Measurements from ENCODE around the gene DENND6A.
A peak's percentile ranks its signal among the peaks of the same experiment; 100 is the strongest.
"Not testable (repeated sequence)": the region's sequence is repeated elsewhere in the genome, so short reads cannot be mapped to it uniquely, and the experiment has no call there.

Gene DENND6A

DNA sequence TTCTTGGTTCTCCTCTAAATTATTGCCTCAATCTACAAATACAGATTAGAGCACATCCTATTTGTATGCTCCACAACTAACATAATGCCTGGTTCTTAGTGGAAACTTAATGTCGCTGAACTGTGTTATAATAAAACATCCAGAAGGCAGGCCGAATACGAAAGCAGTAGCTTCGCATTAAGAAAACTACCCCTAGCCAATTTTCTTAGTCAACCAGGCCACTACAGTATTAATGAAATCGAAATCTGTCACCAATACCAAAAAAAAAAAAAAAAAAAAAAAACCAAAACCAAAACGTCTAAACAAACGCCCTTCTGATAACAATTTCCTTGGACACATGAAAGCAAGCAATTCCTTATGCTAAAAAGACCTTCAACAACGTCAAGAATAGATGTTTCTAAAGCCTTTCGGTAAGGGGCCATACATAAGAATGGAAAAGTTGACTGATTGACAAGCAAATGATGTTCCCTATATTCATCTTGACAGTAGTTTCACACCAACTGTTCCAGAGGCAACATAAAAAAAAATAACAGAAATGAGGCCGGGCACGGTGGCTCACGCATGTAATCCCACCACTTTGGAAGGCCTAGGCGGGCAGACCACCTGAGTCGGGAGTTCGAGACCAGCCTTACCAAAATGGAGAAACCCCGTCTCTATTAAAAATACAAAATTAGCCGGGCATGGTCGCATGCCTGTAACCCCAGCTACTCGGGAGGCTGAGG lies 1.3 kb downstream of the DENND6A start:
- no peak for DNase-seq

DNA sequence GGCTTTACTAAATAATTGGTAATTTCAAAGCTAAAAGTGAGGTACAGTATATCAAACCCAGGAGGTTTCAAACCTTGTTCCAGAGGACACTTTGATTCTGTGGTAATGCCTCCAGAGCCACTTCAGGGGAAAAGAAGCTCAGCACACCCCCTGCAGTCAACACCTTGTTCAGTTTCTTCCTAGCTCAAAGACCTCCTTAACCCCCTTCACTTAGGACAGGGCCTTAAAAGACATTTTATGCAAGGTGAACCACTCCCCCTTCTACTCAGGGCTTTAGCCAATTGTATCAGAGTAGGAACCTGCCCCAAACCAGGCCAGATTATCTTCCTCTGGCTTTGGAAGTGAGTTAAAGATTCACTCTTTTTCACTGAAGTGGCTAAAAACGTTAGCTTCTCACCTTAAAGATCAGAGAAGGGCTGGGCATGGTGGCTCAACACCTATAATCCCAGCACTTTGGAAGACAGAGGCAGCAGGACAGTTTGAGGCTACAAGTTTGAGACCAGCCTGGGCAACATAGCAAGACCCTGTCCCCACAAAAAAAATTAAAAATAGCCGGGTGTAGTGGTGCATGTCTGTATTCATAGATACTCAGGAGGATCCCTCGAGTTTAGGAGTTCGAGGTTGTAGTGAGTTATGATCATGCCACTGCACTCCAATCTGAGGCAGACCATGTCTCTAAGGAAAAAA lies 3.4 kb downstream of the DENND6A start:
- DNase-seq, result peak; percentile 24

DNA sequence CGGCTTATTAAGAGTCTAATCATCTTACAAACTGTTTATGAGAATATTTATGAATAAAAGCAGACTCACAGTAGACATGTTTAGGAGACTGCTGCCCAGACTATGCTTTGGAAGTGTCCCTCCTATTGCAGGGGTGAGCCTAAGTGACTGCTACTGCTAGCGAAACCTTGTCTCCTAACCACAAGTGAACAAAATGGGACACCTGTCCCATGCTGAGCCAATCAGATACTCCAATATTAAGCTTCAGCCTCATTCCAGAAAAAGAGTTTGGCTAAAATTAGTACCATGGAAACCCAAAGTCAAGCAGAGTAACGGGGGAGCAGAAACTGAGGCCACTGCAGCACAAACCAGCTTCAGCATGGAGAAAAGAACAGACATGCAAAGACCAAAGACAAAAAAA lies 4.6 kb downstream of the DENND6A start:
- DNase-seq, result no peak

DNA sequence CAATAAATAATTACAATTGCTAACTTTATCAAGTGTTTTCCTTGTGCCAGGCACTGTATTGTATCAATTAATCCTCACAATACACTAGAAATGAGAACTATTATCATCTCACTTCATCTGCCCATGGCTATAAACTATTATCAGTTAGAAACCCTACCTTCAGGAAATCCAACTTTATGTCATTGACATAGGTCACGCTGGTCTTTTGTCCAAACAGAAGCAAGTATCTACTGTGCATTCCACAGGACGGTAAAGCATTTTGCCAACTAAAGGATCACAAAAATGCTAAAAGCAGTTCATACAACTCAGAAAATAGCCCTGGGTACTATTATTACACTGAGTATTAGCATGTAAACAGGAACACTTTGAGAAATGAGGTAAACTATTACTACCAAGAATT lies 9.6 kb downstream of the DENND6A start:
- no peak for DNase-seq

DNA sequence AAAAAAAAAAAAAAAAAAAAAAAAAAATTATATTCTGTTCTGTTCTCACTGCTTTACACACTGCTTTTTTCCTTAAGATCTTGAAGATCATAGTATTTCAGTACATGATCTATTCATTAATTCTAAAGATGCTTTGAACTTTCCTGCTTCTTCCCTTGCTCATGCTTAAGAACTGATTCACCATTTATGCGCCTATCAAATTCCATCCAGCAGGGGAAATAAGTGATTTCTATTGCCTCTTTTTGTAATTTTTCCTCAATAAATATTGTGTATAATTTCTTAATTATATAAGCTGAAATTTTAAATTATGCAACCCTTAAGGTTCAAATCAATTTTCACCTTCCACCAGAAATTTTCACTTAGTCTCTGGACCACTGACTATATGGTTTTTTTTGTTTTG lies 10.6 kb downstream of the DENND6A start:
- no peak for DNase-seq

DNA sequence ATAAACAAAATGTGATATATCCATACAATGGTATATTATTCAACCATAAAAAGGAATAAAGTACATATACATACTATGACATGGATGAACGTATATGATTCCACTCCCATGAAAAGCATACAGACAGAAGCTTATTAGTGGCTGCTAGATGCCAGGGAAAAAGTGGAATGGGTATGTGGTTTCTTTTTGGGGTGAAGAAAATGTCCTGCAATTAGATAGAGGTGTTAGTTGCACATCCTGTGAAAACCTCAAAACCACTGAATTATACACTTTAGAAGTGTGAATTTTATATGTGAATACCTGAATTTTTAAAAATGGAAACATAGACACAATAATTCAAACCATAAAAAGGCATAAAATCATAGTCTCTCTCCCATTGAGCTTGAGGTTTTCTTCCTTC lies 11.2 kb downstream of the DENND6A start:
- no peak for DNase-seq

DNA sequence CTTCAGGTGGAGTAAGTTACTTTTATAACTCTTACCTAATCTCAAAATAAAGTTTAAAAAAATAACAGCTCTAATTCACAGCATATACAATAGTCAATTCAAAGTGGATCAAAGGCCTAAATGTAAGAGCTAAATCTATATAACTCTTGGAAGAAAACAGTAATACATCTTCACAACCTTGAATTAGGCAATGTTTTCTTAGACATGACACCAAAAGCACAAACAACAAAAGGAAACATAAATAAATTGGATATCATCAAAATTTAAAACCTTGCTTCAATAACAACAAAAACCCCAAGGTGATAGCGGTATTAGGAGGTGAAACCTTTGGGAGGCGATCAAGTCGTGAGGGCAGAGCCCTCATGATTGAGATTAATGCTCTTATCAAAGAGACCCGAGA lies 12.8 kb downstream of the DENND6A start:
- no peak for DNase-seq

DNA sequence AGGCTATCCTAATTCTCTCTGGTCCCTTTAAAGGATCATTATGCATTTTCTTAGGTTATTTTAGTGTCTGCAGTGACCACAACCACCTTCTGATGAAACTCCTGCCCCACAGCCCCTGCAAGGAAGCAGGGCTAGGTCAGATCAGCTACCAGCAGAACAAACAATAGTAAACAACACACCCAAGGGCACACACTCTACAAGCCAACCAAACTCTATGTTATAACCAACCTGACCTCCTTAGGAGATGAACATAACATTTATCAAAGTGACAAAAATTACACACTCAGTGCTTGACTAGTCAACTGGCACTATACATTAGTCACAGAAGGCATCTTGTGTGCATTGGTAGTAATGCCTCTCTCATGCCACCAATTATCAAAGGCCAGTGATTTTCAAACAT lies 17.3 kb downstream of the DENND6A start:
- no peak for DNase-seq

DNA sequence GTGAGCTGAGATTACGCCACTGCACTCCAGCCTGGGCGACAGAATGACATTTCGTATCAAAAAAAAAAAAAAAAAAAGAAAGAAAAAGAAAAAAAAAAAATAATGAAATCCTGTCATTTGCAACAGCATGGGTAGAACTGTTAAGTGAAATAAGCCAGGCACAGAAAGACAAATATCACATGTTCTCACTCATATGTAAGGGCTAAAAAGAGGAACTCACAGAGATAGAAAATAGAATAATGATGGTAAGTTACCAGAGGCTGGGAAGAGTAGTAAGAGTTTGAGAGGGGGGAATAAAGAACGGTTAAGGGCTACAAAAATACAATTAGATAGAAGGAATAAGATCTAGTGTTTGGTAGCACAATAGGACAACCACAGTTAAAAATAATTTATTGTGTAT lies 19.7 kb downstream of the DENND6A start:
- peak; percentile 54 for DNase-seq

DNA sequence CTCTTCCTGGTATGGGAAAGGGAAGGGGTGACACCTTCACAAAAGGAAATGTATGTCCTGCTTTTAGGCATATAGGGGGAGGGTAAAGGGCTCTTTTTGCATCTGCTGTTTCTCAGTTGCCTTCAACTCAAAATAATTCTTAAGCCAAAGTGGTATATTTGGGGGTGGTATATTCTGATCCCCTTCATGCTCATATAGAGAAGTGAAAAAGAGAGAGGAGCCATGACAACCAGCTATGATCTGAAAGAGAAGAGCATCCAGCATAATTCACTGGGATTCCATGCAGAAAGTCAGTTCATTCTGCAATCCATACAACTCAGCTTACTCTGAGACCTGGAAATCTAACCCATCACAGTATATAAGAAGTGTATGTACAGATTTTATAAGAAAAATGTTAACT lies 22.3 kb downstream of the DENND6A start:
- no peak for DNase-seq

DNA sequence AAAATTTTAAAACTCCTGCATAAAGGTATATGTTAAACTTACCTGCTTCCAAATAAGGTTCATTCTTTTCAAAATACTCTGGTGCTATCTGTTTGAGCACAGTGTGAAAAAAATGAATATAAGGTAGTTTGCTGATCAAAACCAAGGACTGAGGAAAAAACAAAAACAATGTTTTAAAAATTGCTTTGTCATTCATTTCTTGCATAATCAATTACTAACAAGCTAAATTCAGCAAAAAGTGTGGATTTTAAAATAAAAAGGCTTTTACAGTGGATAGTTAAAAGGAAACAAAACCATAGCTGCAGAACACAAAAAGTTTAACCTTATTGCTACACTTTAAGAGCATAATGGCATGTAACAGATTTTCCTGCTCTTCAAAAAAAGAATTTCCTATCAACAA lies 31.5 kb downstream of the DENND6A start:
- DNase-seq, result no peak

DNA sequence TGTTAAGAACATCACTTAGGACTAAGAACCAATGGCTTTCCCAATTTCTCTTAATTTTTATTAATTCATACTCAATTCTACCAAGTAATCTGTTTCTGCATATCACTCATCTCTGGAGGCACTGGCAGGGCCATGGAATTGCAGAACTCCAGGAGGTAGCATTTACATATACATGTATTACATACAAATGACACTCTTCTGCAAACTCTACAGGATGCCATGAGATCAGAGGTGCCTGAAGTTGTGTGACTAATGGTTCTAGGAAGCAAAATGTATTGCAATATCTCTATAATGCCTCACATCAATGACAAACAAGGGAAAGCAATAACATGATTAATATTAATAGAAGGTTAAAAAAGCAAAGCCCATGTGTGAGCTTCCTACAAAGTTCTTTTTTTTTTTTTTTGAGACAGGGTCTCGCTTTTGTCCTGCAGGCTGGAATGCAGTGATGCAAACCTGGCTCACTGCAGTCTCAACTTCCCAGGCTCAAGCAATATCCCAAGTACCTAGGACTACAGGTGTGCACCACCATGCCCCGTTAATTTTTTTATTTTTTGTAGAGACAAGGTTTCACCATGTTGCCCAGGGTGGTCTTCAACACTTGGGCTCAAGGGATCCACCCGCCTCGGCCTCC lies 33.0 kb downstream of the DENND6A start:
- no peak for DNase-seq

DNA sequence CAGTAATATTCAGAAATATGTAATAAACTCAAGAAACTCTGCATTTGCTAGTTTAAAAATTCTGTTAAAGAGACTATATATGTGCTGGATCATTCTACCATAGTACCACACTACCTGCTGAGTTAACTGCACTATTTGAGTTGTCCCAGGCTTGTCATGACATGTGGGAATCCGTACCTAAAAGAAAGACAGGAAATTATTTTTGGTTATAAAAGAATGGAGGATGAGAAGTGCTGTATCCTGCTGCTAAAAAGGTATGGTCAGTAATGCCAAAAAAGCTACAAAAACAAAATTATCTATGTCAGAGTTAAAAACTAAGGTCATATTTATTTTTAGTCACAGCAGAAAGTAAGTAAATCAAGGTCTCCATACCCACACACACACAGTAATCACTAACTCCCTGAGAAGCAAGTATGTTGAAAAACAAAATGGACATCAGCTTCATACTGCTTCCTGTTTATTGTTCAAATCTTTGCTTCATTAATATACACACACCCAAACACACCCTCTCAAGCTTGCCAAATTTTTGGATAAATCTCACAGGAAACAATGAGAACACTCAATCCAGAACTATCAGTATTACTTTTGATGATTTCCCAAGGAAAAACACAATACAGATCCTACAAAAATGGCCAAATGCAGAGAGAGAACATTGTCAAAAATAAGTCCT lies 33.7 kb downstream of the DENND6A start:
- no peak for DNase-seq

DNA sequence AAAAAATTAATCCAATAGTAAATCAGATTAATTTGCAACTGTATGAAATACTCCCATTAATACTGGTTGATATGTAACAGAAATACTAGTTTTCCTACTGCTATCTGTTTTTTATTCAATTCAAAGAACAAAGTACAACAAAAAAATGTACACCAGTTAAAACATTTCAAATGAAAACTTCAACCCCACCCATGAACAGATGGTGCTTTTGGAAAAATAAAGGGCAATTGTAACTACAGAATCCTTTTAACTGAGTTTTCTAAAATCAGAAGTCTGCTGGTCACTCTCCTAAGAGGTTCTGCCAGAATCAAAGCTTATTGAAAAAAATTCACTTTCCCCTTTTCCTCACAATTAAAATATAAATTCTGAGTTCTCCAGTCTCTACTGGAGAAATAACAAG lies 34.3 kb downstream of the DENND6A start:
- no peak for DNase-seq

DNA sequence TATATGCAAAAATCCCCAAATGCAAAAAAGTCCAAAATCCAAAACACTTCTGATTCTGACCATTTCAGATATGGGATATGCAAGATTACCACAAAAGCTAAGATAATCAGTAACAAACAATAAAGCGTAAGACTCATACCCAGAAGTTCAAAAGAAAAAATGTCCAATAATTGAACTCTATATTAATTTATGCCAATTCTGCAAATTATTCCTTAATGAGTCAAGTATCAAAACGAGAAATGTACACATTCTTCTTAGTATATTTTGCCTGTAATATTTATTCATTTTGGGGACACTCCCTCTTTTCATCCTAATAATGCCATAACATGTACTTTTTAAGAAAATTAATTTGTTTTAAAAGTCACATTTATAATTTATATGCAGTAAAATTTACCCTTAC lies 37.1 kb downstream of the DENND6A start:
- no peak for DNase-seq

DNA sequence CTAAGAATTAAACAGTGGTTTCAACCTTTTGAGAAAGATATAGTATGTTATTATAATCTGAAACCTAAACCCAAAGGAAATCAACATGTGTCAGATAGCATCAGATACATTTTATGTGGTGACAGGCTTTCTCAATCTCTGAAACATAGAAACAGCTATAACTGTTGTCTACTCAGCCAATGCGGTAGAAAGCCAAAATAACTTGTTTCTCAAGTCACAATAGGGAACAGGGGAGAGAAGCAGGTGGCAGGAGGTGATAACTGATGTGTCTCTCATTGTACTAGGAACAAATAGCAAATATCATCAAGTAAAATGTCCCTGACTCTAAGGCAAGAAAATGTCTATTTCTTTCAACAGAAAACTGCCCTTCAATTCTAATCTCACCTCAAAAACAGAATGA lies 38.6 kb downstream of the DENND6A start:
- DNase-seq, result peak; percentile 76

DNA sequence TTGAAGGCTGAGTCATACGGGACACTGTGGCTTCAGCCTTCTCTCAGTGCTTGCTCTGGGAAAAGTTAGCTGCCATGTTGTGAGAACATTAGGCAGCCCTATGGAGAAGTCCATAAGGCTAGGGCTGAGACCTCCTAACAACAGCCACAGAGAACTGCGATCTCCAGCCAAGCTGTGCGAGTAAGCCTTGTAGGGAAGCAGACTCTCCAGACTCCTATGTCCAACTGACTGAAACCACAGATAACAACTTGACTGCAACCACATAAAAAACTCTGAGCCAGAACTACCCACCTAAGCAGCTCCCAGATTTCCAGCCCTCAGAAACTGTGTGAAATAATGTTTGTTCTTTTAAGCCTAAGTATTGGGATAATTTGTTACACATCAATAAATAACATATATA lies 40.7 kb downstream of the DENND6A start:
- DNase-seq, result peak; percentile 70

DNA sequence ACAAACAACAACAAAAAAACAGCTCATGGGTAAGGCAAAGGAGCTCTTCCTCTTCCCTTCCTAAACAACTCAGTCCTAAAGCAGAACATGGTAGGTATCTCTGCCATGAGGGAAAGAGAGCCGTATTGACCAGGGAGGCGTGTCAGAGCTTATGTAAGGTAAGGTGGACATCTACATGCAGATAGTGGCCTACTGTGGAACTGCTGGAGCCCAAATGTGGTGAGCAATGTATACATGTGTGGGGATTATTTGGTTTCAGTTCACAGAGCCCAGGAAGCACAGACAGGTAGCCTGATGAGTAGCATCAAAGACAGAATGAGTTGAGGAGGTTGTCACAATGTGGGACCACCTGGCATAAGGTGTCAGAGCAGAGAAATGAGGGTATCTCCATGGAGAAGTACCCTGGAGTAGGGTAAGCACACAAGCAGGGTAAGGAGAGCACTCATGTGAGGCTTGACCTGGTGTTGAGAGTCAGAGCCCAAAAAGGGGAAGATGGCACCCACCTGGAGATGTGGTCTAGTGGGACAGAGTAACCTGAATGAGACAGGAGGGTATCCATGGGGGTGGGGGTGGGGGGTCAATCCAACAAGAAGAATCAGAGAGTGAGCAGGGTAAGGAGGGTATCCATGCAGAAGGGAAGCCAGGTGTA lies 45.5 kb downstream of the DENND6A start:
- DNase-seq, result no peak

DNA sequence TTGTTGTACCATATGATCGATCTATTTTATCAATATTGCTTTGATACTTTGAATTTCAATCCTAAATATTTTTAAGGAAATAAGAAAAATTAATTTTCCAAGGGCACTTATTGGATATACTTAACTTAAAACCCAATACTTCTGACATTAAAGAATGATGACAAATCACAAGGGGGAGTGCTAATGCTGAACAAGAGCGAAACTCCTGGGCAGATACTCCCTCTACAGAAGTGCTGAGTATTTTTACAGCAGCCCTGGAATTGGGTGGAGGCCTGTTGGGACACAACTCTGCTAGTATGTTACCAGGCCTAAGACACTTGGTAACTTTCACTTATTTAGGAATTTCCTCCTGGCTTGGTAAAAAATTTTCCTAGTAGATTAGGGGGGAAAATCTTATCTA lies 46.2 kb downstream of the DENND6A start:
- DNase-seq, result peak; percentile 52

DNA sequence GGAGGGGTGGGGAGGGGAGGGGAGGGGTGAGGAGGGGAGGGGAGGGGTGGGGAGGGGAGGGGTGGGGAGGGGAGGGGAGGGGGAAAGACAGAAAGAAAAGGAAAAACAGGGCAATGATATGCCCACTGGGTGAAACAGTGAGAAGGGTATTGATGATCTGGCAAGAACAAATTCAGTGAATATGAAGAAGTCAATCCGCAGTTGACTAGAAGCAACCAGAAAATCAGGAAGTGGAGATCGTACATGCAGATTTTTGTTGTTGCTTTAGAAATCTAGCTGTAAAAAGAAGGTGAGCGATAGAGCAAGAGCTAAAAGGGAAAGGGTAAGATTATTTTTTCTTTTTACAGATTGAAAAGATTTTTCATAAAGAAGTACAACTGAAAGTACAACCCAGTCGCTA lies 48.1 kb downstream of the DENND6A start:
- DNase-seq, result peak; percentile 35

DNA sequence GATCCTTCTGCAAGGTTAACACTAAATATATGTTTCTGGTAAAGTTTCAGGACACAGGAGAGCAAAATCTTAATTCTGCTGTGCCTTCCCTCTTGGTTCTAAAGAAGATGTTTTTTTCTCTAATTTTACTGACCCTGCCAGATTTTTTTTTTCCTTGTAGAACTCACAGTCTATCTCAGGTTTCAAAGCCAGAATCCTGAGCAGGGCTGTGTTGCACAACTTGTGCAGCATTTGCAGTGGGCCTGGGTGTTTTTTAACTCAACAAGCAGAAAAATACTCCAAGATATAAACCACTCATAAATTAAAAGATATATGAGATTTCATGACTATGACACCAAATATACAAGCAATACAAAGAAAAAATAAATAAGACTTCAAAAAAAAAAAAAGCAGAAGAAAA lies 55.5 kb downstream of the DENND6A start:
- DNase-seq, result no peak

DNA sequence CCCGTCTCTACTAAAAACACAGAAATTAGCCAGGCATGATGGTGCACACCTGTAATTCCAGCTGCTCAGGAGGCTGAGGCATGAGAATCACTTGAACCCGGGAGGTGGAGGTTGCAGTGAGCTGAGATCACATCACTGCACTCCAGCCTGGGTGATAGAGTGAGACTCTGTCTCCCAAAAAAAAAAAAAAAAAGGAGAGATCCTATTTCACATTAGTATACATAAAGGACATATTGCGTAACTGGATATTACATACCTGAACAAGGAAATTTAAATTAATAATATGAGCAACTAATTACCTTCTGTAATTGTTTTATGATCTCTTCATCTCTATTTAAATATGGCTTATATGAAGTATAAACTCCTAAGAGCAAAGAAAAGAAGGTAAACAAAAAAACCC lies 58.6 kb downstream of the DENND6A start:
- DNase-seq, result not testable (repeated sequence)

DNA sequence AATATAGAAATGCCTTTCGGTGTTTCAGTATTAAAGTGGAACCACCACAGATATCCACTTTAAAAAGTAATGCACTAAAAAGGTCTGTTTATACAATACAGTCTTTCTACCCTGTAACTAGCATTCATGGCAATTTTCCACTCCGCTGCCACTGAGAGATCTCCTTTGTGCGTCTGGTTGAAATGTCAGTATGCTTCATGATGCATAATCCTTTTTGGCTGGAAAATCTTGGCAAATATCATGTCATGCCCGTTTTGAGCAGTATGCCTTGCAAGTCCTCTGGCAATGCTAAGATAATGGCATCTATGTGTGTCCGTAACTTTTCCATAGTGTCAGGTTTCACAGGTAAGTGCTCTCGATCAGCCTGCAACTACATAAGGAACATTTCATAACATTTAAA lies 64.9 kb downstream of the DENND6A start:
- no peak for DNase-seq

Measured in hematopoietic multipotent progenitor cell treated with erythropoietin and hydrocortisone succinate and interleukin-3 and kit ligand, for 4 days (in vitro differentiated cells).